A549 (cell line): ENCODE data around the gene POLD4.

ENCODE experiments used
- ESRRA ChIP-seq: fragments of 150-350 bp; IDR thresholded peaks from 2 replicates; pipeline ENCODE4 v1.6.1; 2014; ENCODE audit warnings: mild to moderate bottlenecking, low read length, borderline replicate concordance
- RAD21 ChIP-seq, 2 experiments: fragments of >200 bp in 1 of 2; sonication (Bioruptor Twin) in 1 of 2; formaldehyde crosslinking in 1 of 2; IDR thresholded peaks in 1 of 2; conservative IDR thresholded peaks in 1 of 2; 2 replicates in 1 of 2; 3 replicates in 1 of 2; pipeline ENCODE4 v1.6.1; 2012 to 2018; ENCODE audit warnings: inconsistent platforms in 1 of 2
- ZFP36 ChIP-seq: fragments of 450-650 bp; IDR thresholded peaks from 2 replicates; pipeline ENCODE4 v1.6.1; 2014; ENCODE audit warnings: borderline replicate concordance; ENCODE audit not compliant: partially characterized antibody
- TF ChIP-seq, protein P1 (sequence below): fragments of 450-650 bp; IDR thresholded peaks from 2 replicates; pipeline ENCODE4 v1.6.1; 2014; ENCODE audit warnings: antibody characterized with exemption
- TF ChIP-seq, protein P2 (sequence below): fragments of >200 bp; sonication (Bioruptor Twin); formaldehyde crosslinking; IDR thresholded peaks from 3 replicates; pipeline ENCODE4 v1.5.1; 2016

DNA sequence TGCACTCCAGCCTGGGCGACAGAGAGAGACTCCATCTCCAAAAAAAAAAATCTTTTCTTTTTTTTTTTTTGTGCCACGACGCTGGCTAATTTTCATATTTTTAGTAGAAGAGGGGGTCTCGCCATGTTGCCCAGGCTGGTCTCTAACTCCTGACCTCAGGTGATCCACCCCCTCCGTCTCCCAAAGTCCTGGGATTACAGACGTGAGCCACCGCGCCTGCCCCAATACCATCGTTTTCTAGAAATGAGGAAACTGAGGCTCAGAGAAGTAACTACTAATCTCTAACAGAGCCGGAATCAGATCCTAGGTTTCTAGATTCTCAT, 36.5 kb downstream of the POLD4 start:
- TF ChIP-seq ZFP36 = no peak
- no peak for TF ChIP-seq RAD21 (conservative IDR thresholded peaks at IDR 0.05 in 1 of 2, IDR thresholded peaks at IDR 0.05 in 1 of 2)
- TF ChIP-seq, protein P1, sequence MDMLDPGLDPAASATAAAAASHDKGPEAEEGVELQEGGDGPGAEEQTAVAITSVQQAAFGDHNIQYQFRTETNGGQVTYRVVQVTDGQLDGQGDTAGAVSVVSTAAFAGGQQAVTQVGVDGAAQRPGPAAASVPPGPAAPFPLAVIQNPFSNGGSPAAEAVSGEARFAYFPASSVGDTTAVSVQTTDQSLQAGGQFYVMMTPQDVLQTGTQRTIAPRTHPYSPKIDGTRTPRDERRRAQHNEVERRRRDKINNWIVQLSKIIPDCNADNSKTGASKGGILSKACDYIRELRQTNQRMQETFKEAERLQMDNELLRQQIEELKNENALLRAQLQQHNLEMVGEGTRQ = no peak
- TF ChIP-seq, protein P2, sequence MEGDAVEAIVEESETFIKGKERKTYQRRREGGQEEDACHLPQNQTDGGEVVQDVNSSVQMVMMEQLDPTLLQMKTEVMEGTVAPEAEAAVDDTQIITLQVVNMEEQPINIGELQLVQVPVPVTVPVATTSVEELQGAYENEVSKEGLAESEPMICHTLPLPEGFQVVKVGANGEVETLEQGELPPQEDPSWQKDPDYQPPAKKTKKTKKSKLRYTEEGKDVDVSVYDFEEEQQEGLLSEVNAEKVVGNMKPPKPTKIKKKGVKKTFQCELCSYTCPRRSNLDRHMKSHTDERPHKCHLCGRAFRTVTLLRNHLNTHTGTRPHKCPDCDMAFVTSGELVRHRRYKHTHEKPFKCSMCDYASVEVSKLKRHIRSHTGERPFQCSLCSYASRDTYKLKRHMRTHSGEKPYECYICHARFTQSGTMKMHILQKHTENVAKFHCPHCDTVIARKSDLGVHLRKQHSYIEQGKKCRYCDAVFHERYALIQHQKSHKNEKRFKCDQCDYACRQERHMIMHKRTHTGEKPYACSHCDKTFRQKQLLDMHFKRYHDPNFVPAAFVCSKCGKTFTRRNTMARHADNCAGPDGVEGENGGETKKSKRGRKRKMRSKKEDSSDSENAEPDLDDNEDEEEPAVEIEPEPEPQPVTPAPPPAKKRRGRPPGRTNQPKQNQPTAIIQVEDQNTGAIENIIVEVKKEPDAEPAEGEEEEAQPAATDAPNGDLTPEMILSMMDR = no peak
- no peak for TF ChIP-seq ESRRA
